K562 (cell line): Measurements from ENCODE around the gene NPC1. TPM values are rescaled to one million over a fixed set of nuclear protein-coding genes. Genes with fewer than 3 reads are reported as not detected.

ENCODE experiments used
- ATAC-seq: fragments of 200-7000 bp; cut with Tn5 transposase; 3 replicates; pipeline ENCODE4 v1.9.1; 2020; ENCODE audit warnings: moderate library complexity
- BruUV-seq: library from RNA; stranded (reverse); fragments of 400-500 nt; replicated peaks from 2 replicates; lab custom pipeline; 2021; lab: Mats Ljungman, UMichigan
- CTCF ChIA-PET: fragments of 300-600 bp; formaldehyde crosslinking; extraction: SDS; loops from one replicate; lab custom pipeline; 2021; ENCODE audit warnings: low intra/inter-chr PET ratio; lab: Yijun Ruan, JAX
- POLR2A ChIA-PET: fragments of 300-600, 350-650 bp; sonication (Branson Sonifier 250); formaldehyde crosslinking; extraction: SDS; loops from one replicate; lab custom pipeline; 2021; ENCODE audit warnings: antibody characterized with exemption, inconsistent platforms; lab: Yijun Ruan, JAX
- DNase-seq, 4 experiments: peaks; one replicate each; pipeline versions ENCODE4 v3.0.0 to v3.0.0-alpha.2; 2011 to 2018; ENCODE audit warnings: low spot score in 3 of 4, mixed read lengths in 3 of 4; ENCODE audit errors: extremely low read depth in 1 of 4
- FAIRE-seq: peaks from 2 replicates; lab custom pipeline; 2011; peaks lifted over from hg19 to GRCh38; lab: Jason Lieb, UNC
- H2AFZ ChIP-seq: 2 replicates; pipeline ENCODE4 v1.6.0; 2011; ENCODE audit warnings: low read depth, low read length, control low read depth, inconsistent platforms
- H3K27ac ChIP-seq: fragments of 200-600 bp; 3 replicates; pipeline ENCODE4 v1.8.0; 2011; ENCODE audit warnings: low read depth, mild to moderate bottlenecking, control low read depth, inconsistent platforms, low read length, moderate library complexity, mixed read lengths; ENCODE audit errors: extremely low read depth
- H3K27me3 ChIP-seq, 2 experiments: fragments of 300-600 bp in 1 of 2; 2 replicates in 1 of 2; 3 replicates in 1 of 2; pipeline versions ENCODE4 v1.6.0 to v1.8.0; 2011; ENCODE audit warnings: inconsistent platforms in 2 of 2, low read length in 2 of 2, mild to moderate bottlenecking in 1 of 2, mixed read lengths in 1 of 2, moderate library complexity in 1 of 2; ENCODE audit not compliant: control insufficient read depth in 2 of 2, insufficient read depth in 2 of 2
- H3K36me3 ChIP-seq: fragments of 300-600 bp; 3 replicates; pipeline ENCODE4 v1.8.0; 2011; ENCODE audit warnings: mild to moderate bottlenecking, low read length, inconsistent platforms; ENCODE audit not compliant: control insufficient read depth, insufficient read depth
- H3K4me1 ChIP-seq, 2 experiments: fragments of 200-600 bp in 1 of 2; replicated peaks in 1 of 2; 2 replicates in 1 of 2; 3 replicates in 1 of 2; pipeline versions ENCODE4 v1.5.1 to v1.8.0; 2011; ENCODE audit warnings: inconsistent platforms in 2 of 2, low read length in 2 of 2, mild to moderate bottlenecking in 1 of 2, mixed read lengths in 1 of 2, moderate library complexity in 1 of 2; ENCODE audit not compliant: control insufficient read depth in 2 of 2, insufficient read depth in 2 of 2
- H3K4me2 ChIP-seq: 2 replicates; pipeline ENCODE4 v1.6.1; 2011; ENCODE audit warnings: low read length, control low read depth, inconsistent platforms, mixed read lengths; ENCODE audit not compliant: insufficient read depth
- H3K4me3 ChIP-seq: fragments of 200-600 bp; sonication (generic), shearing (Covaris generic); 2 replicates; pipeline ENCODE4 v1.5.1; 2016; ENCODE audit warnings: control low read depth, inconsistent platforms
- H3K79me2 ChIP-seq: fragments of 200-600 bp; 3 replicates; pipeline ENCODE4 v1.8.0; 2011; ENCODE audit warnings: low read length, inconsistent platforms; ENCODE audit not compliant: control insufficient read depth, insufficient read depth
- H3K9ac ChIP-seq, 2 experiments: 2 replicates each; pipeline versions ENCODE4 v1.6.0 to v1.6.1; 2011; ENCODE audit warnings: low read depth in 2 of 2, low read length in 2 of 2, control low read depth in 1 of 2, inconsistent platforms in 1 of 2, mild to moderate bottlenecking in 1 of 2, mixed read lengths in 1 of 2; ENCODE audit not compliant: insufficient read depth in 1 of 2
- H3K9me1 ChIP-seq: one replicate; pipeline ENCODE4 v1.6.0; 2011; ENCODE audit warnings: inconsistent platforms, mild to moderate bottlenecking, low read length, moderate library complexity; ENCODE audit not compliant: control insufficient read depth, insufficient read depth
- H3K9me3 ChIP-seq: replicated peaks from 2 replicates; pipeline ENCODE4 v1.5.1; 2011; ENCODE audit warnings: low read depth, low read length, inconsistent platforms; ENCODE audit not compliant: control insufficient read depth, insufficient read depth
- H4K20me1 ChIP-seq: replicated peaks from 2 replicates; pipeline ENCODE4 v1.6.1; 2011; ENCODE audit warnings: low read length, inconsistent platforms, mixed read lengths; ENCODE audit not compliant: control insufficient read depth, insufficient read depth
- ARNT ChIP-seq, 2 experiments: fragments of 450-650 bp; IDR thresholded peaks; 2 replicates each; pipeline ENCODE4 v1.6.1; 2016; ENCODE audit warnings: mild to moderate bottlenecking in 1 of 2
- CC2D1A ChIP-seq: fragments of 450-650 bp; IDR thresholded peaks from 2 replicates; pipeline ENCODE4 v1.6.1; 2017; ENCODE audit warnings: mild to moderate bottlenecking
- DPF2 ChIP-seq: fragments of 450-650 bp; IDR thresholded peaks from 2 replicates; pipeline ENCODE4 v1.6.1; 2016
- FOXK2 ChIP-seq, 2 experiments: fragments of 450-650 bp; IDR thresholded peaks in 1 of 2; conservative IDR thresholded peaks in 1 of 2; 2 replicates each; pipeline ENCODE4 v1.6.1; 2016; ENCODE audit warnings: low read depth in 2 of 2, mild to moderate bottlenecking in 1 of 2
- NCOR1 ChIP-seq: fragments of 450-650 bp; IDR thresholded peaks from 2 replicates; pipeline ENCODE4 v1.6.1; 2016; ENCODE audit warnings: mild to moderate bottlenecking, moderate library complexity
- RB1 ChIP-seq: fragments of 450-650 bp; IDR thresholded peaks from 2 replicates; pipeline ENCODE4 v1.6.1; 2017; ENCODE audit warnings: low read depth, mild to moderate bottlenecking
- SIX5 ChIP-seq, 2 experiments: IDR thresholded peaks; 2 replicates each; pipeline ENCODE4 v1.6.1; 2011; ENCODE audit warnings: low read length in 2 of 2, borderline replicate concordance in 1 of 2, low read depth in 1 of 2, mild to moderate bottlenecking in 1 of 2, moderate library complexity in 1 of 2; ENCODE audit not compliant: insufficient read depth in 1 of 2
- XRCC5 ChIP-seq: fragments of 200-400 bp; formaldehyde crosslinking; IDR thresholded peaks from 2 replicates; pipeline ENCODE4 v1.6.1; 2017; ENCODE audit warnings: low read depth, mild to moderate bottlenecking, low read length
- ZC3H8 ChIP-seq: fragments of 450-650 bp; IDR thresholded peaks from 2 replicates; pipeline ENCODE4 v1.6.1; 2017
- ZNF316 ChIP-seq: fragments of 450-650 bp; IDR thresholded peaks from 2 replicates; pipeline ENCODE4 v1.6.1; 2016
- WGBS: fragments of 100-300 bp; shearing (Covaris generic); methylation state at CpG from one replicate; pipeline ENCODE4 v1.1.6; 2016; ENCODE audit warnings: low coverage, mixed read lengths; ENCODE audit not compliant: insufficient coverage; ENCODE audit errors: missing lambda C conversion rate; 5-methylcytosine and 5-hydroxymethylcytosine counted together
- in situ Hi-C: fragments of 300-500 bp; cut with MboI; formaldehyde crosslinking; loops from 4 replicates; pipeline ENCODE4 v1.15.0; 2018; ENCODE audit warnings: inconsistent platforms, mixed read lengths
- intact Hi-C: fragments of 100-400 bp; cut with micrococcal nuclease; formaldehyde crosslinking; loops from 2 replicates; pipeline ENCODE4 v1.14.2; 2022
- polyA plus RNA-seq, 8 experiments: library from polyadenylated mRNA; depleted of rRNA in 4 of 8; stranded (reverse) in 5 of 8; unstranded in 3 of 8; fragments of >200 nt; fragmentation: Nextera tagmentation in 2 of 8; fragmentation: Illumina TruSeq in 1 of 8; extraction: Ambion mirVana in 2 of 8; extraction: Trizol in 1 of 8; gene quantifications; 2 replicates each; pipeline versions ENCODE4 v1.2.1 to v1.2.3, GENCODE V29; 2011 to 2014; ENCODE audit warnings: inconsistent platforms in 1 of 8, missing spikeins in 1 of 8
- total RNA-seq, 7 experiments: library from RNA; depleted of rRNA in 6 of 7; stranded (reverse); fragments of >200 nt in 6 of 7; fragmentation: Illumina TruSeq in 2 of 7; extraction: Trizol in 2 of 7; gene quantifications; 2 replicates each; pipeline versions ENCODE4 v1.2.1 to v1.2.3, GENCODE V29; 2011 to 2021; ENCODE audit warnings: low replicate concordance in 1 of 7
- TF ChIP-seq, protein P1 (sequence below): sonication (generic); formaldehyde crosslinking; IDR thresholded peaks from 2 replicates; pipeline ENCODE4 v1.8.0; 2022; ENCODE audit warnings: mild to moderate bottlenecking, missing genetic modification reagents
- TF ChIP-seq, protein P2 (sequence below): IDR thresholded peaks from 2 replicates; pipeline ENCODE4 v1.6.1; 2011; ENCODE audit warnings: borderline replicate concordance, low read depth, mild to moderate bottlenecking, moderate library complexity, low read length; ENCODE audit not compliant: insufficient read depth, poor library complexity, severe bottlenecking
- TF ChIP-seq, protein P3 (sequence below): IDR thresholded peaks from 3 replicates; pipeline ENCODE4 v1.6.1; 2011; ENCODE audit warnings: borderline replicate concordance, mild to moderate bottlenecking, moderate library complexity; ENCODE audit not compliant: insufficient read length; ENCODE audit errors: extremely low read depth
- TF ChIP-seq, protein P4 (sequence below): fragments of 250-450 bp; sonication (Bioruptor Pico); IDR thresholded peaks from 2 replicates; pipeline ENCODE4 v1.4.0; 2020; ENCODE audit warnings: mild to moderate bottlenecking, moderate library complexity, borderline replicate concordance

NPC1 gene
- total and polyA plus RNA-seq, 9 of the 15 experiments (the other 6 are each of a cell fraction or from before 2014, with no cell fraction given), result 17.1 to 45.9 (median 27.6) TPM

DNA sequence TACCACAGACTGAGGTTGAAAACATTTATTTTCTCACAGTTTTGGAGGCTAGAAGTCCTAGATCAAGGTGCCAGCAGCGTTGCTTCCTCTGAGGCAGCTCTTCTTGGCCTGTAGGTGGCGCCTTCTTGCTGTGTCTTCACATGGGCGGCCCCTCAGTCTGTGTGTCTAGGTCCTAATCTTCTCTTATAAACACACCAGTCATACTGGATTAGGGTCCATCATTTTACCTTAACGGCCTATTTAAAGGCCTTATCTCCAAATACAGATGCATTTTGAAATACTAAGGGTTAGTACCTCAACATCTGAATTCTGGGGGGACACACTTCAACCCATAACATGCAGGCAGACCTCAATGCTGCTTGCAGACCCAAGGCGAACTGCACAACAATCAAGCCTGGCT is 87.4 kb downstream of the NPC1 start:
- DNase-seq (peak; percentile 65 to 92 (median 73)), FAIRE-seq (peak; percentile 74), ATAC-seq (peak; percentile 72)
- no peaks in the 10 kb centered on the region for H3K36me3 ChIP-seq
- H3K4me2 ChIP-seq, result no peak overlapping the region
- ChIA-PET CTCF (interaction anchor here (0.5 to 1.9 kb wide), 2 partner anchors 88 to 94 kb away, joined by 3 to 12 read pairs; partner anchors contain the start of gene NPC1), POLR2A (interaction anchor here (0.8 to 3.5 kb wide), 2 partner anchors 11 to 43 kb away, joined by 3 to 20 read pairs; no protein-coding TSS in a partner anchor)
- no peak overlapping the region for H3K27ac ChIP-seq
- H3K79me2 ChIP-seq, result peaks cover 5% of the 10 kb centered on the region
- no peak overlapping the region for H3K4me3 ChIP-seq
- no TSS peak for BruUV-seq
- peak overlapping the region; percentile 73 for H2AFZ ChIP-seq
- 18% methylated on average over 5 of the region's 5 CpGs for WGBS
- H4K20me1 ChIP-seq, result no peaks in the 10 kb centered on the region
- peaks cover 9 to 15% of the 10 kb centered on the region in 2 experiments; a peak in 4 of 5 replicates for H3K4me1 ChIP-seq
- in situ Hi-C loops, result no loop called here
- H3K27me3 ChIP-seq, result no peaks in the 10 kb centered on the region
- H3K9me3 ChIP-seq, result no peaks in the 10 kb centered on the region
- no peaks in the 10 kb centered on the region for H3K9me1 ChIP-seq
- H3K9ac ChIP-seq, result no peak overlapping the region; a peak in 1 of 4 replicates
- intact Hi-C loops, result loop anchor here (1.0 to 2.0 kb wide), 2 partner anchors 88 to 204 kb away; no protein-coding TSS in a partner anchor
- no peak for TF ChIP-seq NCOR1
- TF ChIP-seq ARNT (IDR thresholded peaks at IDR 0.05), result no peak
- TF ChIP-seq, protein P1, sequence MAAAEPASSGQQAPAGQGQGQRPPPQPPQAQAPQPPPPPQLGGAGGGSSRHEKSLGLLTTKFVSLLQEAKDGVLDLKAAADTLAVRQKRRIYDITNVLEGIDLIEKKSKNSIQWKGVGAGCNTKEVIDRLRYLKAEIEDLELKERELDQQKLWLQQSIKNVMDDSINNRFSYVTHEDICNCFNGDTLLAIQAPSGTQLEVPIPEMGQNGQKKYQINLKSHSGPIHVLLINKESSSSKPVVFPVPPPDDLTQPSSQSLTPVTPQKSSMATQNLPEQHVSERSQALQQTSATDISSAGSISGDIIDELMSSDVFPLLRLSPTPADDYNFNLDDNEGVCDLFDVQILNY, result no peak
- no peak for TF ChIP-seq ZNF316
- TF ChIP-seq, protein P2, sequence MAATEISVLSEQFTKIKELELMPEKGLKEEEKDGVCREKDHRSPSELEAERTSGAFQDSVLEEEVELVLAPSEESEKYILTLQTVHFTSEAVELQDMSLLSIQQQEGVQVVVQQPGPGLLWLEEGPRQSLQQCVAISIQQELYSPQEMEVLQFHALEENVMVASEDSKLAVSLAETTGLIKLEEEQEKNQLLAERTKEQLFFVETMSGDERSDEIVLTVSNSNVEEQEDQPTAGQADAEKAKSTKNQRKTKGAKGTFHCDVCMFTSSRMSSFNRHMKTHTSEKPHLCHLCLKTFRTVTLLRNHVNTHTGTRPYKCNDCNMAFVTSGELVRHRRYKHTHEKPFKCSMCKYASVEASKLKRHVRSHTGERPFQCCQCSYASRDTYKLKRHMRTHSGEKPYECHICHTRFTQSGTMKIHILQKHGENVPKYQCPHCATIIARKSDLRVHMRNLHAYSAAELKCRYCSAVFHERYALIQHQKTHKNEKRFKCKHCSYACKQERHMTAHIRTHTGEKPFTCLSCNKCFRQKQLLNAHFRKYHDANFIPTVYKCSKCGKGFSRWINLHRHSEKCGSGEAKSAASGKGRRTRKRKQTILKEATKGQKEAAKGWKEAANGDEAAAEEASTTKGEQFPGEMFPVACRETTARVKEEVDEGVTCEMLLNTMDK, result peak; percentile 84
- peak; percentile 41; the same call in 1 of the 2 replicates for TF ChIP-seq RB1
- TF ChIP-seq FOXK2 (conservative IDR thresholded peaks at IDR 0.05 in 1 of 2, IDR thresholded peaks at IDR 0.05 in 1 of 2; ENCODE audit: low read depth in 2 of 2), result peak in 1 of 2 experiments; percentile 22; a peak in 1 of 4 replicates
- TF ChIP-seq, protein P3, sequence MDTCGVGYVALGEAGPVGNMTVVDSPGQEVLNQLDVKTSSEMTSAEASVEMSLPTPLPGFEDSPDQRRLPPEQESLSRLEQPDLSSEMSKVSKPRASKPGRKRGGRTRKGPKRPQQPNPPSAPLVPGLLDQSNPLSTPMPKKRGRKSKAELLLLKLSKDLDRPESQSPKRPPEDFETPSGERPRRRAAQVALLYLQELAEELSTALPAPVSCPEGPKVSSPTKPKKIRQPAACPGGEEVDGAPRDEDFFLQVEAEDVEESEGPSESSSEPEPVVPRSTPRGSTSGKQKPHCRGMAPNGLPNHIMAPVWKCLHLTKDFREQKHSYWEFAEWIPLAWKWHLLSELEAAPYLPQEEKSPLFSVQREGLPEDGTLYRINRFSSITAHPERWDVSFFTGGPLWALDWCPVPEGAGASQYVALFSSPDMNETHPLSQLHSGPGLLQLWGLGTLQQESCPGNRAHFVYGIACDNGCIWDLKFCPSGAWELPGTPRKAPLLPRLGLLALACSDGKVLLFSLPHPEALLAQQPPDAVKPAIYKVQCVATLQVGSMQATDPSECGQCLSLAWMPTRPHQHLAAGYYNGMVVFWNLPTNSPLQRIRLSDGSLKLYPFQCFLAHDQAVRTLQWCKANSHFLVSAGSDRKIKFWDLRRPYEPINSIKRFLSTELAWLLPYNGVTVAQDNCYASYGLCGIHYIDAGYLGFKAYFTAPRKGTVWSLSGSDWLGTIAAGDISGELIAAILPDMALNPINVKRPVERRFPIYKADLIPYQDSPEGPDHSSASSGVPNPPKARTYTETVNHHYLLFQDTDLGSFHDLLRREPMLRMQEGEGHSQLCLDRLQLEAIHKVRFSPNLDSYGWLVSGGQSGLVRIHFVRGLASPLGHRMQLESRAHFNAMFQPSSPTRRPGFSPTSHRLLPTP, result no peak
- peak; percentile 56; the same call in 1 of the 2 replicates for TF ChIP-seq DPF2
- TF ChIP-seq SIX5 (IDR thresholded peaks at IDR 0.05; ENCODE audit: borderline replicate concordance in 1 of 2, insufficient read depth in 1 of 2, low read depth in 1 of 2, low read length in 2 of 2), result no peak
- TF ChIP-seq ZC3H8, result no peak
- 0 out of 2 replicates have a peak, but pooled peaks have one; percentile 44 for TF ChIP-seq XRCC5
- TF ChIP-seq CC2D1A, result 0 out of 2 replicates have a peak, but pooled peaks have one; percentile 20
- TF ChIP-seq, protein P4, sequence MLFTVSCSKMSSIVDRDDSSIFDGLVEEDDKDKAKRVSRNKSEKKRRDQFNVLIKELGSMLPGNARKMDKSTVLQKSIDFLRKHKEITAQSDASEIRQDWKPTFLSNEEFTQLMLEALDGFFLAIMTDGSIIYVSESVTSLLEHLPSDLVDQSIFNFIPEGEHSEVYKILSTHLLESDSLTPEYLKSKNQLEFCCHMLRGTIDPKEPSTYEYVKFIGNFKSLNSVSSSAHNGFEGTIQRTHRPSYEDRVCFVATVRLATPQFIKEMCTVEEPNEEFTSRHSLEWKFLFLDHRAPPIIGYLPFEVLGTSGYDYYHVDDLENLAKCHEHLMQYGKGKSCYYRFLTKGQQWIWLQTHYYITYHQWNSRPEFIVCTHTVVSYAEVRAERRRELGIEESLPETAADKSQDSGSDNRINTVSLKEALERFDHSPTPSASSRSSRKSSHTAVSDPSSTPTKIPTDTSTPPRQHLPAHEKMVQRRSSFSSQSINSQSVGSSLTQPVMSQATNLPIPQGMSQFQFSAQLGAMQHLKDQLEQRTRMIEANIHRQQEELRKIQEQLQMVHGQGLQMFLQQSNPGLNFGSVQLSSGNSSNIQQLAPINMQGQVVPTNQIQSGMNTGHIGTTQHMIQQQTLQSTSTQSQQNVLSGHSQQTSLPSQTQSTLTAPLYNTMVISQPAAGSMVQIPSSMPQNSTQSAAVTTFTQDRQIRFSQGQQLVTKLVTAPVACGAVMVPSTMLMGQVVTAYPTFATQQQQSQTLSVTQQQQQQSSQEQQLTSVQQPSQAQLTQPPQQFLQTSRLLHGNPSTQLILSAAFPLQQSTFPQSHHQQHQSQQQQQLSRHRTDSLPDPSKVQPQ, result no peak
